CD8-positive, alpha-beta memory T cell (primary cell): ENCODE measurements around the gene TRAF4. TPM values are rescaled to one million over a fixed set of nuclear protein-coding genes. Genes with fewer than 3 reads are reported as not detected.
A peak's percentile ranks its signal among the peaks of the same experiment; 100 is the strongest.

Experiments
- CTCF ChIA-PET: fragments of 350-600 bp; sonication (Branson Sonifier 250); formaldehyde crosslinking; loops from one replicate; lab custom pipeline; 2021; ENCODE audit warnings: antibody characterized with exemption; lab: Charles Lee
- POLR2A ChIA-PET: fragments of 350-600 bp; sonication (Branson Sonifier 250); formaldehyde crosslinking; loops from one replicate; lab custom pipeline; 2021; ENCODE audit warnings: antibody characterized with exemption; lab: Charles Lee
- DNase-seq, 5 donors: peaks; one replicate each; pipeline versions ENCODE4 v3.0.0 to v3.0.0-alpha.2; 2020 to 2022; ENCODE audit warnings: mixed read lengths in 1 of 5
- H3K27ac ChIP-seq: one replicate; pipeline ENCODE4 v1.7.0; 2013; ENCODE audit warnings: low read depth, mild to moderate bottlenecking, low read length, moderate library complexity
- H3K27me3 ChIP-seq: 2 replicates; pipeline ENCODE4 v1.7.0; 2013; ENCODE audit warnings: low read length, mild to moderate bottlenecking; ENCODE audit not compliant: insufficient read depth, poor library complexity, severe bottlenecking
- H3K36me3 ChIP-seq: 2 replicates; pipeline ENCODE4 v1.7.0; 2013; ENCODE audit warnings: mild to moderate bottlenecking, low read length, moderate library complexity; ENCODE audit not compliant: insufficient read depth
- H3K4me1 ChIP-seq: 2 replicates; pipeline ENCODE4 v1.7.0; 2013; ENCODE audit warnings: mild to moderate bottlenecking, low read length, moderate library complexity; ENCODE audit not compliant: insufficient read depth
- H3K4me3 ChIP-seq: 2 replicates; pipeline ENCODE4 v1.7.0; 2013; ENCODE audit warnings: mild to moderate bottlenecking, low read length
- H3K9me3 ChIP-seq: 2 replicates; pipeline ENCODE4 v1.7.0; 2013; ENCODE audit warnings: mild to moderate bottlenecking, low read length
- H3K27ac Mint-ChIP-seq, 8 donors: one replicate each; pipeline ENCODE4 v1.8.0; 2020 to 2021; ENCODE audit warnings: mixed read lengths in 8 of 8, mild to moderate bottlenecking in 6 of 8, inconsistent platforms in 3 of 8, moderate library complexity in 3 of 8
- H3K27me3 Mint-ChIP-seq, 2 donors: one replicate each; pipeline ENCODE4 v1.8.0; 2020 to 2021; ENCODE audit warnings: mixed read lengths in 2 of 2, mild to moderate bottlenecking in 1 of 2, moderate library complexity in 1 of 2
- H3K36me3 Mint-ChIP-seq, 3 donors: one replicate each; pipeline ENCODE4 v1.8.0; 2020 to 2021; ENCODE audit warnings: mixed read lengths in 3 of 3, inconsistent platforms in 1 of 3, mild to moderate bottlenecking in 1 of 3
- H3K4me1 Mint-ChIP-seq, 3 donors: one replicate each; pipeline ENCODE4 v1.8.0; 2020 to 2021; ENCODE audit warnings: mixed read lengths in 3 of 3, inconsistent platforms in 1 of 3, mild to moderate bottlenecking in 1 of 3
- H3K4me3 Mint-ChIP-seq, 7 donors: one replicate each; pipeline ENCODE4 v1.8.0; 2020 to 2021; ENCODE audit warnings: mixed read lengths in 7 of 7, mild to moderate bottlenecking in 6 of 7, moderate library complexity in 4 of 7, inconsistent platforms in 2 of 7
- H3K9me3 Mint-ChIP-seq, 5 donors: one replicate each; pipeline ENCODE4 v1.8.0; 2020 to 2022; ENCODE audit warnings: mixed read lengths in 5 of 5, mild to moderate bottlenecking in 3 of 5, moderate library complexity in 2 of 5, inconsistent platforms in 1 of 5
- polyA plus RNA-seq: library from polyadenylated mRNA; unstranded; fragments of 300-500 nt; fragmentation: Illumina TruSeq; gene quantifications from one replicate; pipeline ENCODE4 v1.2.3, GENCODE V29; 2021
- total RNA-seq, 2 experiments: library from RNA; stranded (reverse); gene quantifications; one replicate each; pipeline ENCODE4 v1.2.3, GENCODE V29; 2021

Gene TRAF4
- total and polyA plus RNA-seq, 3 experiments from 2014 or later = 2.7 to 182 (median 176) TPM

- peak overlapping the region; percentile 86 to 97 (median 91) for H3K4me3 Mint-ChIP-seq
- H3K36me3 ChIP-seq = no peaks in the 10 kb centered on the region
- peaks cover 14 to 17% of the 10 kb centered on the region in 2 donors for H3K27me3 Mint-ChIP-seq
- CTCF ChIA-PET = interaction anchor here (0.9 to 4.4 kb wide), 7 partner anchors 9 to 406 kb away, joined by 3 to 35 read pairs (median 4); partner anchors contain the start of genes RPL23A, SDF2, SUPT6H and TLCD1
- H3K4me1 Mint-ChIP-seq = peaks cover 16 to 24% (median 20%) of the 10 kb centered on the region in 3 donors
- H3K9me3 ChIP-seq = no peaks in the 10 kb centered on the region
- peak overlapping the region; percentile 82 for H3K4me3 ChIP-seq
- peaks cover 0 to 5% (median 0%) of the 10 kb centered on the region in 3 donors for H3K36me3 Mint-ChIP-seq
- POLR2A ChIA-PET = interaction anchor here (0.5 to 3.8 kb wide), 14 partner anchors 10 to 429 kb away, joined by 3 to 53 read pairs (median 4); partner anchors contain the start of genes BLTP2, FLOT2, PHF12 and RPL23A
- H3K4me1 ChIP-seq = peaks cover 17% of the 10 kb centered on the region
- no peaks in the 10 kb centered on the region for H3K9me3 Mint-ChIP-seq
- H3K27ac ChIP-seq = peak overlapping the region; percentile 83
- H3K27me3 ChIP-seq = peaks cover under 1% of the 10 kb centered on the region
- H3K27ac Mint-ChIP-seq = peak overlapping the region; percentile 41 to 97 (median 92)
- peak; percentile 84 to 91 (median 85) for DNase-seq
Observed at GRCh38 chr17:28710861-28711722, 32.7 kb upstream of the TRAF4 start.

DNA sequence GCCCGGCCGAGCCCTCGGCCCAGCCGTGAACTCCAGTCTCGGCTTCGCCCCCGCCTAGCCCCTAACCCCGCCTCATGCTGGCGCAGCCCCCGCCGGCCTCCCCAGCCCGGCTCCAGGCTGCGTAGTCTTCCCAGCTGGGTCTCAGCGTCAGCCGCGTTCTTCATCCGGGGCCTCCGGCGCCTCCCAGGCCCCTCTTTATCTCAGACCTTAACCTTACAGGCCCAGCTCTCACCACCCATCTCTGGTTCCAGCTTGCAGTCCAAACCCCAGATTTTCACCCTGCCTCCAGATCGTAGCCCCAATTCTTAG is 32.1 kb upstream of the TRAF4 start, which contains the start of gene PROCA1:
Gene PROCA1 (minus strand): TSS at position 166 of the 309 bp plus-strand sequence. CDS start 228 bp downstream, outside the sequence.
- H3K27ac ChIP-seq = peak within 1 kb of the TSS; percentile 83
- POLR2A ChIA-PET = interaction anchor here (0.5 to 3.8 kb wide), 12 partner anchors 9 to 429 kb away, joined by 3 to 53 read pairs (median 4); partner anchors contain the start of genes FLOT2, PHF12, RPL23A and SDF2
- H3K9me3 ChIP-seq = no peaks in the 10 kb centered on the region
- H3K4me1 Mint-ChIP-seq = peaks cover 16 to 24% (median 20%) of the 10 kb centered on the region in 3 donors
- H3K9me3 Mint-ChIP-seq = no peaks in the 10 kb centered on the region
- H3K36me3 ChIP-seq = no peaks in the 10 kb centered on the region
- peak within 1 kb of the TSS; percentile 86 to 97 (median 91) for H3K4me3 Mint-ChIP-seq
- peak within 1 kb of the TSS; percentile 41 to 97 (median 92) for H3K27ac Mint-ChIP-seq
- peak in 1 of 5 donors; percentile 61 for DNase-seq
- peak within 1 kb of the TSS; percentile 82 for H3K4me3 ChIP-seq
- H3K27me3 ChIP-seq = peaks cover 6% of the 10 kb centered on the region
- CTCF ChIA-PET = interaction anchor here (0.9 to 4.4 kb wide), 6 partner anchors 8 to 52 kb away, joined by 3 to 35 read pairs (median 4); partner anchors contain the start of genes RPL23A and TLCD1
- peaks cover 17% of the 10 kb centered on the region for H3K4me1 ChIP-seq
- peaks cover 17 to 18% of the 10 kb centered on the region in 2 donors for H3K27me3 Mint-ChIP-seq
- H3K36me3 Mint-ChIP-seq = peaks cover 0 to 5% (median 0%) of the 10 kb centered on the region in 3 donors

DNA sequence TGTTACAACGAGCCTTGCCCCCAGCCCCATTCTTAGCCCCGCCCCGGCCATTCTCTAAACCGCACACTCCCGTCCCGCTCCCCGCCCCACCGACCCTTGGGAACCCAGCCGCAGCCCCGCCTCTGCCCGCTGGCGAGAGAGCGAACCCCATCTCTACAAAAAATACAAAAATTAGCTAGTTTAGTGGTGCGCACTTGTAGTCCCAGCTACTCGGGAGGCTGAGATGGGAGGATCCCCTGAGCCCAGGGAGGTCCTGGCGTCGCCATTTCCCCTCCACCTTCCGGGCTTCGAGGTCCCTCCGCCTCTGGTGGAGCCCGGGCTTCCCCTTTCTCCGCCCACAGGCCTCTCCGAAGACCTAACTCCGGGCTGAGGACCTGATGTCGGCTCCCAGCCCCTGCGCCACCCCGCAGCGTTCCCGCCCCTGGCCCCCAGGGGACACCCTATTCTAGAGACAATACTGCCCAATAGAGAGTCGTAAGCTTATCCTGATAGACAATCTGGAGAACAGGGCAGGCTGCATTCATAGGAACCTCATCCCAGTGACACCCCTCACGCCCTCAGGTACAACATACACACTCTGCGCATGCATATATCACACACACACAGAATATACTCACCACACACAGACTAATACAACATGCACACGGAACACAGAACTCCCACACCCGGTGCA is 31.6 kb upstream of the TRAF4 start:
- Histone ChIP-seq H3K4me1 (peaks cover 17% of the 10 kb centered on the region), H3K27me3 (peaks cover 8% of the 10 kb centered on the region), H3K9me3 (no peaks in the 10 kb centered on the region), H3K4me3 (peak overlapping the region; percentile 82), H3K36me3 (no peaks in the 10 kb centered on the region), H3K27ac (peak overlapping the region; percentile 83)
- POLR2A ChIA-PET = interaction anchor here (0.5 to 3.8 kb wide), 8 partner anchors 9 to 239 kb away, joined by 3 to 53 read pairs (median 4); partner anchors contain the start of genes PHF12, RPL23A, SDF2 and SUPT6H
- DNase-seq = peak; percentile 37 to 76 (median 51)
- Mint-ChIP-seq H3K27me3 (peaks cover 17 to 18% of the 10 kb centered on the region in 2 donors), H3K4me1 (peaks cover 15 to 23% (median 20%) of the 10 kb centered on the region in 3 donors), H3K27ac (peak overlapping the region; percentile 41 to 97 (median 92)), H3K36me3 (peaks cover 0 to 5% (median 0%) of the 10 kb centered on the region in 3 donors), H3K9me3 (no peaks in the 10 kb centered on the region), H3K4me3 (peak overlapping the region; percentile 84 to 97 (median 91))
- CTCF ChIA-PET = interaction anchor here (0.9 to 4.4 kb wide), 5 partner anchors 10 to 51 kb away, joined by 3 to 35 read pairs (median 4); partner anchors contain the start of gene TLCD1

GRCh38 chr17:28712705-28713415 is 31.0 kb upstream of the TRAF4 start:
- Mint-ChIP-seq H3K36me3 (peaks cover 0 to 5% (median 0%) of the 10 kb centered on the region in 3 donors), H3K4me1 (peaks cover 13 to 18% (median 17%) of the 10 kb centered on the region in 3 donors), H3K4me3 (peak overlapping the region; percentile 84 to 97 (median 91)), H3K27ac (peak overlapping the region in 7 of 8 donors; percentile 38 to 93 (median 90)), H3K9me3 (no peaks in the 10 kb centered on the region), H3K27me3 (peaks cover 17 to 18% of the 10 kb centered on the region in 2 donors)
- H3K36me3 ChIP-seq = no peaks in the 10 kb centered on the region
- H3K27me3 ChIP-seq = peaks cover 8% of the 10 kb centered on the region
- no peak overlapping the region for H3K4me3 ChIP-seq
- peak in 1 of 5 donors; percentile 27 for DNase-seq
- H3K27ac ChIP-seq = no peak overlapping the region
- peaks cover 17% of the 10 kb centered on the region for H3K4me1 ChIP-seq
- no peaks in the 10 kb centered on the region for H3K9me3 ChIP-seq
- CTCF ChIA-PET = interaction anchor here (1.2 to 4.4 kb wide), 4 partner anchors 10 to 51 kb away, joined by 3 to 35 read pairs (median 5); partner anchors contain the start of gene TLCD1
- POLR2A ChIA-PET = interaction anchor here (0.5 to 3.8 kb wide), 4 partner anchors 8 to 51 kb away, joined by 6 to 53 read pairs (median 12); partner anchors contain the start of genes RPL23A, SDF2, SUPT6H and TLCD1

- peak overlapping the region in 1 of 8 donors; percentile 67 for H3K27ac Mint-ChIP-seq
- DNase-seq = no peak
- Histone ChIP-seq H3K4me3 (no peak overlapping the region), H3K9me3 (no peaks in the 10 kb centered on the region), H3K27me3 (peaks cover 8% of the 10 kb centered on the region), H3K36me3 (no peaks in the 10 kb centered on the region), H3K4me1 (peaks cover 21% of the 10 kb centered on the region), H3K27ac (no peak overlapping the region)
- peaks cover 17 to 24% of the 10 kb centered on the region in 2 donors for H3K27me3 Mint-ChIP-seq
- no peaks in the 10 kb centered on the region for H3K9me3 Mint-ChIP-seq
- CTCF ChIA-PET = interaction anchor here (1.0 to 1.4 kb wide), 2 partner anchors 12 to 35 kb away, joined by 3 read pairs; partner anchors contain the start of gene TLCD1
- POLR2A ChIA-PET = interaction anchor here (1.0 kb wide), 1 partner anchor 52 kb away, joined by 3 read pairs; no protein-coding TSS in a partner anchor
- peak overlapping the region in 1 of 7 donors; percentile 24 for H3K4me3 Mint-ChIP-seq
- H3K4me1 Mint-ChIP-seq = peaks cover 21 to 27% (median 27%) of the 10 kb centered on the region in 3 donors
- peaks cover 0 to 5% (median 0%) of the 10 kb centered on the region in 3 donors for H3K36me3 Mint-ChIP-seq
Observed at GRCh38 chr17:28714281-28714680, 29.5 kb upstream of the TRAF4 start.

- Mint-ChIP-seq H3K27ac (no peak overlapping the region), H3K9me3 (no peaks in the 10 kb centered on the region), H3K4me1 (peaks cover 30 to 37% (median 37%) of the 10 kb centered on the region in 3 donors), H3K36me3 (peaks cover 0 to 10% (median 1%) of the 10 kb centered on the region in 3 donors), H3K27me3 (peaks cover 17 to 25% of the 10 kb centered on the region in 2 donors), H3K4me3 (peak overlapping the region in 1 of 7 donors; percentile 46)
- Histone ChIP-seq H3K27ac (no peak overlapping the region), H3K36me3 (no peaks in the 10 kb centered on the region), H3K4me1 (peaks cover 22% of the 10 kb centered on the region), H3K27me3 (peaks cover 8% of the 10 kb centered on the region), H3K4me3 (no peak overlapping the region), H3K9me3 (no peaks in the 10 kb centered on the region)
- no peak for DNase-seq
- CTCF ChIA-PET = interaction anchor here (1.9 kb wide), 1 partner anchor 12 kb away, joined by 6 read pairs; no protein-coding TSS in a partner anchor
- POLR2A ChIA-PET = no interaction called here
Observed at GRCh38 chr17:28715217-28715616, 28.6 kb upstream of the TRAF4 start.
